Loucy (cell line): ENCODE data around the gene FAT4.

Source experiments
- H2AFZ ChIP-seq: fragments of 200-600 bp; sonication (generic); 2 replicates; pipeline ENCODE4 v1.6.0; 2016; ENCODE audit warnings: antibody characterized with exemption, mild to moderate bottlenecking, low read length, moderate library complexity
- H3F3A ChIP-seq: fragments of 200-600 bp; 2 replicates; pipeline ENCODE4 v1.6.0; 2016; ENCODE audit warnings: antibody characterized with exemption, low read depth, mild to moderate bottlenecking
- H3K27me3 ChIP-seq: fragments of 200-600 bp; sonication (generic); 2 replicates; pipeline ENCODE4 v1.6.1; 2014; ENCODE audit warnings: low read length, mild to moderate bottlenecking; ENCODE audit not compliant: insufficient read depth, poor library complexity, severe bottlenecking
- H3K36me3 ChIP-seq: fragments of 200-600 bp; sonication (generic); 2 replicates; pipeline ENCODE4 v1.6.1; 2016; ENCODE audit warnings: low read length; ENCODE audit not compliant: insufficient read depth
- H3K4me1 ChIP-seq: fragments of 200-600 bp; sonication (generic); 2 replicates; pipeline ENCODE4 v1.5.1; 2014; ENCODE audit warnings: low read length, mild to moderate bottlenecking; ENCODE audit not compliant: insufficient read depth, poor library complexity, severe bottlenecking
- H3K4me2 ChIP-seq: fragments of 200-600 bp; sonication (generic); 2 replicates; pipeline ENCODE4 v1.6.0; 2014; ENCODE audit warnings: antibody characterized with exemption, low read length, low read depth, mild to moderate bottlenecking; ENCODE audit not compliant: poor library complexity, severe bottlenecking
- H3K4me3 ChIP-seq: fragments of 200-600 bp; sonication (generic); 2 replicates; pipeline ENCODE4 v1.5.1; 2014; ENCODE audit warnings: low read length, mild to moderate bottlenecking, mixed read lengths; ENCODE audit not compliant: poor library complexity, severe bottlenecking
- H3K79me2 ChIP-seq: fragments of 200-600 bp; sonication (generic); 2 replicates; pipeline ENCODE4 v1.6.1; 2014; ENCODE audit warnings: low read length; ENCODE audit not compliant: insufficient read depth
- H3K9ac ChIP-seq: fragments of 200-600 bp; sonication (generic); 2 replicates; pipeline ENCODE4 v1.6.0; 2014; ENCODE audit warnings: mild to moderate bottlenecking, low read depth, low read length, moderate library complexity; ENCODE audit not compliant: poor library complexity, severe bottlenecking
- H3K9me2 ChIP-seq: fragments of 200-600 bp; sonication (generic); replicated peaks from 2 replicates; pipeline ENCODE4 v1.6.1; 2016; ENCODE audit warnings: low read depth, low read length, mixed read lengths
- H3K9me3 ChIP-seq: fragments of 200-600 bp; sonication (generic); 2 replicates; pipeline ENCODE4 v1.6.1; 2014; ENCODE audit warnings: mild to moderate bottlenecking, antibody characterized with exemption, low read length, low read depth; ENCODE audit not compliant: insufficient read depth
- H4K20me1 ChIP-seq: fragments of 200-600 bp; sonication (generic); 2 replicates; pipeline ENCODE4 v1.6.0; 2014; ENCODE audit warnings: antibody characterized with exemption, low read length, mild to moderate bottlenecking; ENCODE audit not compliant: insufficient read depth, poor library complexity, severe bottlenecking
- EZH2phosphoT487 ChIP-seq: fragments of 200-600 bp; IDR thresholded peaks from 2 replicates; pipeline ENCODE4 v1.6.1; 2018; ENCODE audit warnings: antibody characterized with exemption, mild to moderate bottlenecking, moderate library complexity, borderline replicate concordance
- TF ChIP-seq, protein P1 (sequence below): fragments of 200-600 bp; sonication (generic); conservative IDR thresholded peaks from 2 replicates; pipeline ENCODE4 v1.5.1; 2014; ENCODE audit warnings: mild to moderate bottlenecking, antibody characterized with exemption, low read length

FAT4 gene

DNA sequence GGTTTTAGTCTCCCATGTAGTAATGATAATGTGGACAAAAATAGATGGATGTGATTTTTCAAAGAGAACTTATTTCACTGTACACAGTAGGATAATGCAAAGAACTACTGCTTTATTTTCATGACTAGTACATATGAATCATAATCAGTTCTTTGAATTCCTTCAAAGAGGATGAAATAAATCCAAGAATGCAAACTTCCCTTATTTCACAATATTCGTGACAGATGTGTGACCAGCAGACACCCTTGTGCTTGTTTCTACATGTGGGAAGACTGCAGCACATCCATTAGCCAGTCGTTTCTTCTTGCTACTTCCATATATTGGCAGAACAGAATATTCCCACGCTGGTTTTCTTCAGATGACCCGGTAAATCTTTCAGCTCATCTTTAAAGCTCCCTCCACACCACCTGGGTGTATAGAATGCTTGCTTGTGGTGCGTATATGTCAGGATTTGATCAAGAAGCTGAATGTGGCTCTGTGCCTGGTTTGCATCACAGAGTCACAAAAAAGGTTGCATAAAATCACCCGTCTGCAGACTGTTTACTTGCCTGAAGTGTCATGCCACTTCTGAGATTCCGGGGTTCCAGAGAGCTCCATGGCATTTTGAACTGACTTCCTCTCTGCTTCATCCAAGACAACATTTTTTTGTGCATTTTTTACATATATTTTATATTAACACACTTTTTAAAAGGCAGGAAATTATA is 47.7 kb upstream of the FAT4 start:
- no peaks in the 10 kb centered on the region for H3K9me3 ChIP-seq
- H3K27me3 ChIP-seq = no peaks in the 10 kb centered on the region
- H3K4me2 ChIP-seq = no peak overlapping the region
- no peaks in the 10 kb centered on the region for H4K20me1 ChIP-seq
- no peak overlapping the region for H3K9ac ChIP-seq
- no peaks in the 10 kb centered on the region for H3K36me3 ChIP-seq
- no peaks in the 10 kb centered on the region for H3K4me1 ChIP-seq
- no peaks in the 10 kb centered on the region for H3F3A ChIP-seq
- no peak for TF ChIP-seq EZH2phosphoT487
- TF ChIP-seq, protein P1, sequence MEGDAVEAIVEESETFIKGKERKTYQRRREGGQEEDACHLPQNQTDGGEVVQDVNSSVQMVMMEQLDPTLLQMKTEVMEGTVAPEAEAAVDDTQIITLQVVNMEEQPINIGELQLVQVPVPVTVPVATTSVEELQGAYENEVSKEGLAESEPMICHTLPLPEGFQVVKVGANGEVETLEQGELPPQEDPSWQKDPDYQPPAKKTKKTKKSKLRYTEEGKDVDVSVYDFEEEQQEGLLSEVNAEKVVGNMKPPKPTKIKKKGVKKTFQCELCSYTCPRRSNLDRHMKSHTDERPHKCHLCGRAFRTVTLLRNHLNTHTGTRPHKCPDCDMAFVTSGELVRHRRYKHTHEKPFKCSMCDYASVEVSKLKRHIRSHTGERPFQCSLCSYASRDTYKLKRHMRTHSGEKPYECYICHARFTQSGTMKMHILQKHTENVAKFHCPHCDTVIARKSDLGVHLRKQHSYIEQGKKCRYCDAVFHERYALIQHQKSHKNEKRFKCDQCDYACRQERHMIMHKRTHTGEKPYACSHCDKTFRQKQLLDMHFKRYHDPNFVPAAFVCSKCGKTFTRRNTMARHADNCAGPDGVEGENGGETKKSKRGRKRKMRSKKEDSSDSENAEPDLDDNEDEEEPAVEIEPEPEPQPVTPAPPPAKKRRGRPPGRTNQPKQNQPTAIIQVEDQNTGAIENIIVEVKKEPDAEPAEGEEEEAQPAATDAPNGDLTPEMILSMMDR = no peak
- no peaks in the 10 kb centered on the region for H3K79me2 ChIP-seq
- H3K4me3 ChIP-seq = no peak overlapping the region
- no peaks in the 10 kb centered on the region for H3K9me2 ChIP-seq
- no peak overlapping the region for H2AFZ ChIP-seq

DNA sequence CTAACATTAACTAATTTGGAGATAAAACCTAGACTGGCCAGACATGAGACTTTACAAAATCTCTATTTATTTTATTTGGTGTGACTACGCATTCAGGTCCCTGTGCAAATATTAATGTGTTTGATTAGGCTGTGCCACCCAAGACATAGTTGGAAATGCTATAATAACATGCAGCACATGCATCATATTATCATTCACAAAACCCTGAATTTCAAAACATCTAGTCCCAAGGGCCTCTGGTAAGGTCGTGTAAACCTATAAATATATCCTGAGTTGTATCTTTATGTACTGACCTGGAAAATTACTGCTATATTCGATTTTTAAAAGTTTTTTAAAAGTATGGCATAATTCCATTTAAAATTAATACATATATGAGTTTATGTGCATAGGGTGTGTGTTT is 47.1 kb upstream of the FAT4 start:
- Histone ChIP-seq H3K4me3 (no peak overlapping the region), H3K4me2 (no peak overlapping the region), H4K20me1 (no peaks in the 10 kb centered on the region), H3K9me2 (no peaks in the 10 kb centered on the region), H3K27me3 (no peaks in the 10 kb centered on the region), H3F3A (no peaks in the 10 kb centered on the region), H3K4me1 (no peaks in the 10 kb centered on the region), H2AFZ (no peak overlapping the region), H3K9me3 (no peaks in the 10 kb centered on the region), H3K9ac (no peak overlapping the region), H3K36me3 (no peaks in the 10 kb centered on the region), H3K79me2 (no peaks in the 10 kb centered on the region)
- no peak for TF ChIP-seq EZH2phosphoT487
- TF ChIP-seq, protein P1 = no peak

DNA sequence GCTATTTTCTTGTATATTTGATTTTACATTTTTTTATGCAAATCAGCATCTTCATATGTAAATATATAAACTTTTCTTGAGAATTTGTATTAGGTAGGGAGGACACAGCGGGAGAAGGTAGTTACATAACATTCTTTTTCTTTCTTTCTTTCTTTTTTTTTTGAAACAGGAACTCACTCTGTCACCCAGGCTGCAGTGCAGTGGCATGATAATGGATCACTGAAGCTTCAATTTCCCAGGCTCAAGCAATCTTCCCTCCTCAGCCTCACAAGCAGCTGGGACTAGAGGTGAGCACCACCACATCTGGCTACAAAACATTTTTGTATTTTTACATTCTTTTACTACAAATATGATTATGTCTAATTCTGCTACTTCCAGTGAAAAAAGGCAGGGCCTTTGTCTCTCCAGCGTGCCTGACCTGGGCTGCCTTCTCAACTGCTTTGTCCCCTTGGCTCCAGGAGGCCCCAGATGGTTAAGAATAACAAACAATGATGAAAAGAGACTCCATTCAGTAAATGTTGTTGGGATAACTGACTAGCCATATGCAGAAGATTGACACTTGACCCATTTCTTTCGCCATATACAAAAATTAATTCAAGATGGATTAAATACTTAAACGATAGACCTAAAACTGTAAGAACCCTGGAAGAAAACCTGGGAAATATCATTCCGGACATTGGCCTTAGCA is 46.5 kb upstream of the FAT4 start:
- Histone ChIP-seq H3K27me3 (no peaks in the 10 kb centered on the region), H2AFZ (no peak overlapping the region), H3K4me3 (no peak overlapping the region), H3K9ac (no peak overlapping the region), H3K4me2 (no peak overlapping the region), H3K4me1 (no peaks in the 10 kb centered on the region), H3K36me3 (no peaks in the 10 kb centered on the region), H3K9me3 (no peaks in the 10 kb centered on the region), H3F3A (no peaks in the 10 kb centered on the region), H3K79me2 (no peaks in the 10 kb centered on the region), H4K20me1 (no peaks in the 10 kb centered on the region), H3K9me2 (no peaks in the 10 kb centered on the region)
- no peak for TF ChIP-seq EZH2phosphoT487
- TF ChIP-seq, protein P1 = no peak
